Kidney epithelial cell (primary cell): ENCODE results near the gene COL9A1. TPM values are rescaled to one million over a fixed set of nuclear protein-coding genes. Genes with fewer than 3 reads are reported as not detected.

ENCODE experiments used
- DNase-seq: peaks from one replicate; pipeline ENCODE4 v3.0.0-alpha.2; 2010; ENCODE audit warnings: low read depth
- H3K27me3 ChIP-seq: 2 replicates; pipeline ENCODE4 v1.6.0; 2011; ENCODE audit warnings: low read length; ENCODE audit not compliant: control insufficient read depth, insufficient read depth
- H3K36me3 ChIP-seq: 2 replicates; pipeline ENCODE4 v1.5.1; 2011; ENCODE audit warnings: low read length; ENCODE audit not compliant: control insufficient read depth, insufficient read depth
- H3K4me3 ChIP-seq: 2 replicates; pipeline ENCODE4 v1.5.1; 2011; ENCODE audit warnings: low read depth, mild to moderate bottlenecking, control low read depth, low read length
- CTCF ChIP-seq: IDR thresholded peaks from 2 replicates; pipeline ENCODE4 v1.5.1; 2011; ENCODE audit warnings: mild to moderate bottlenecking, moderate library complexity, low read length, control low read depth, inconsistent platforms; ENCODE audit not compliant: insufficient read depth, poor library complexity, severe bottlenecking
- total RNA-seq: library from RNA; depleted of rRNA; stranded (reverse); fragments of >200 nt; gene quantifications from 2 replicates; pipeline ENCODE4 v1.2.3, GENCODE V29; 2015

Gene COL9A1
- total RNA-seq, 1 donor from 2014 or later: not detected

- H3K27me3 ChIP-seq: no peaks in the 10 kb centered on the region
- no peak for TF ChIP-seq CTCF
- no peak overlapping the region for H3K4me3 ChIP-seq
- no peak for DNase-seq
- H3K36me3 ChIP-seq: no peaks in the 10 kb centered on the region
Observed at GRCh38 chr6:70186461-70186860, 116.4 kb downstream of the COL9A1 start.

GRCh38 chr6:70184723-70185122, 118.2 kb downstream of the COL9A1 start:
- TF ChIP-seq CTCF: no peak
- Histone ChIP-seq H3K27me3 (no peaks in the 10 kb centered on the region), H3K36me3 (no peaks in the 10 kb centered on the region), H3K4me3 (no peak overlapping the region)
- DNase-seq: no peak

- no peak overlapping the region for H3K4me3 ChIP-seq
Observed at GRCh38 chr6:70183538-70183937, 119.3 kb downstream of the COL9A1 start.

GRCh38 chr6:70180901-70181599, 121.8 kb downstream of the COL9A1 start:
- Histone ChIP-seq H3K36me3 (no peaks in the 10 kb centered on the region), H3K27me3 (no peaks in the 10 kb centered on the region), H3K4me3 (no peak overlapping the region)
- no peak for DNase-seq
- TF ChIP-seq CTCF: no peak

More at GRCh38 chr6:70183538-70183937, 119.3 kb downstream of the COL9A1 start:
- no peak for TF ChIP-seq CTCF
- DNase-seq: no peak
- no peaks in the 10 kb centered on the region for H3K27me3 ChIP-seq
- H3K36me3 ChIP-seq: no peaks in the 10 kb centered on the region

- H3K36me3 ChIP-seq: no peaks in the 10 kb centered on the region
- no peak for TF ChIP-seq CTCF
- DNase-seq: no peak
- H3K4me3 ChIP-seq: no peak overlapping the region
- H3K27me3 ChIP-seq: no peaks in the 10 kb centered on the region
Observed at GRCh38 chr6:70180183-70180900, 122.5 kb downstream of the COL9A1 start.
